Measurements from ENCODE around the gene RBM24.

DNA sequence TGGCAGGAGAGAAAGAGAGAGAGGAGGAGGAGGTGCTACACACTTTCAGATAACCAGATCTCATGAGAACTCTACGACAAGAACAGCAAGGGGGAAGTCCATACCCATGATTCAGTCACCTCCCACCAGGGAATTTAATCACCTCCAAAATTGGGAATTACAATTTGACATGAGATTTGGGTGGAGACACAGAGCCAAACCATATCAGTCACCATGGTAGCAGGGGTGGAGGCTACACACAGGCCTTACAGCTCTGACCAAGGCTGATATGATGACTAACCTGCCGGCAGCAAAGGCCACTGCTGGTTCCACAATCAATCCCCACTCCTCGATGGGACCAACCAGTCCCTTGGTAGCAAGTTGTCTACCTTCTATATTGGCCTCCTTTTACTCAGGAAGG is 13.6 kb upstream of the RBM24 start:
- TF ChIP-seq ZNF174 (tag by site-specific recombination; IDR thresholded peaks at IDR 0.05): no peak
- no peak for TF ChIP-seq TCF7L2 (IDR thresholded peaks at IDR 0.05; ENCODE audit: borderline replicate concordance, low read depth, low read length)
- TF ChIP-seq, protein P1, sequence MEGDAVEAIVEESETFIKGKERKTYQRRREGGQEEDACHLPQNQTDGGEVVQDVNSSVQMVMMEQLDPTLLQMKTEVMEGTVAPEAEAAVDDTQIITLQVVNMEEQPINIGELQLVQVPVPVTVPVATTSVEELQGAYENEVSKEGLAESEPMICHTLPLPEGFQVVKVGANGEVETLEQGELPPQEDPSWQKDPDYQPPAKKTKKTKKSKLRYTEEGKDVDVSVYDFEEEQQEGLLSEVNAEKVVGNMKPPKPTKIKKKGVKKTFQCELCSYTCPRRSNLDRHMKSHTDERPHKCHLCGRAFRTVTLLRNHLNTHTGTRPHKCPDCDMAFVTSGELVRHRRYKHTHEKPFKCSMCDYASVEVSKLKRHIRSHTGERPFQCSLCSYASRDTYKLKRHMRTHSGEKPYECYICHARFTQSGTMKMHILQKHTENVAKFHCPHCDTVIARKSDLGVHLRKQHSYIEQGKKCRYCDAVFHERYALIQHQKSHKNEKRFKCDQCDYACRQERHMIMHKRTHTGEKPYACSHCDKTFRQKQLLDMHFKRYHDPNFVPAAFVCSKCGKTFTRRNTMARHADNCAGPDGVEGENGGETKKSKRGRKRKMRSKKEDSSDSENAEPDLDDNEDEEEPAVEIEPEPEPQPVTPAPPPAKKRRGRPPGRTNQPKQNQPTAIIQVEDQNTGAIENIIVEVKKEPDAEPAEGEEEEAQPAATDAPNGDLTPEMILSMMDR (tag by site-specific recombination; IDR thresholded peaks at IDR 0.05): no peak
- TF ChIP-seq ZFP69B (tag by site-specific recombination; IDR thresholded peaks at IDR 0.05): no peak
- TF ChIP-seq, protein P2, sequence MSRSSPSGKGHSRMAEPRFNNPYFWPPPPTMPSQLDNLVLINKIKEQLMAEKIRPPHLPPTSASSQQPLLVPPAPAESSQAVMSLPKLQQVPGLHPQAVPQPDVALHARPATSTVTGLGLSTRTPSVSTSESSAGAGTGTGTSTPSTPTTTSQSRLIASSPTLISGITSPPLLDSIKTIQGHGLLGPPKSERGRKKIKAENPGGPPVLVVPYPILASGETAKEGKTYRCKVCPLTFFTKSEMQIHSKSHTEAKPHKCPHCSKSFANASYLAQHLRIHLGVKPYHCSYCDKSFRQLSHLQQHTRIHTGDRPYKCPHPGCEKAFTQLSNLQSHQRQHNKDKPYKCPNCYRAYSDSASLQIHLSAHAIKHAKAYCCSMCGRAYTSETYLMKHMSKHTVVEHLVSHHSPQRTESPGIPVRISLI (tag by site-specific recombination; IDR thresholded peaks at IDR 0.05): no peak
- TF ChIP-seq SETDB1 (IDR thresholded peaks at IDR 0.05; ENCODE audit: insufficient read length, low read length): no peak
- no peak for TF ChIP-seq ZNF140 (tag by site-specific recombination; IDR thresholded peaks at IDR 0.05)
- TF ChIP-seq, protein P3, sequence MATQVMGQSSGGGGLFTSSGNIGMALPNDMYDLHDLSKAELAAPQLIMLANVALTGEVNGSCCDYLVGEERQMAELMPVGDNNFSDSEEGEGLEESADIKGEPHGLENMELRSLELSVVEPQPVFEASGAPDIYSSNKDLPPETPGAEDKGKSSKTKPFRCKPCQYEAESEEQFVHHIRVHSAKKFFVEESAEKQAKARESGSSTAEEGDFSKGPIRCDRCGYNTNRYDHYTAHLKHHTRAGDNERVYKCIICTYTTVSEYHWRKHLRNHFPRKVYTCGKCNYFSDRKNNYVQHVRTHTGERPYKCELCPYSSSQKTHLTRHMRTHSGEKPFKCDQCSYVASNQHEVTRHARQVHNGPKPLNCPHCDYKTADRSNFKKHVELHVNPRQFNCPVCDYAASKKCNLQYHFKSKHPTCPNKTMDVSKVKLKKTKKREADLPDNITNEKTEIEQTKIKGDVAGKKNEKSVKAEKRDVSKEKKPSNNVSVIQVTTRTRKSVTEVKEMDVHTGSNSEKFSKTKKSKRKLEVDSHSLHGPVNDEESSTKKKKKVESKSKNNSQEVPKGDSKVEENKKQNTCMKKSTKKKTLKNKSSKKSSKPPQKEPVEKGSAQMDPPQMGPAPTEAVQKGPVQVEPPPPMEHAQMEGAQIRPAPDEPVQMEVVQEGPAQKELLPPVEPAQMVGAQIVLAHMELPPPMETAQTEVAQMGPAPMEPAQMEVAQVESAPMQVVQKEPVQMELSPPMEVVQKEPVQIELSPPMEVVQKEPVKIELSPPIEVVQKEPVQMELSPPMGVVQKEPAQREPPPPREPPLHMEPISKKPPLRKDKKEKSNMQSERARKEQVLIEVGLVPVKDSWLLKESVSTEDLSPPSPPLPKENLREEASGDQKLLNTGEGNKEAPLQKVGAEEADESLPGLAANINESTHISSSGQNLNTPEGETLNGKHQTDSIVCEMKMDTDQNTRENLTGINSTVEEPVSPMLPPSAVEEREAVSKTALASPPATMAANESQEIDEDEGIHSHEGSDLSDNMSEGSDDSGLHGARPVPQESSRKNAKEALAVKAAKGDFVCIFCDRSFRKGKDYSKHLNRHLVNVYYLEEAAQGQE (tag by site-specific recombination; IDR thresholded peaks at IDR 0.05): no peak
- no peak for TF ChIP-seq ZNF175 (tag by site-specific recombination; IDR thresholded peaks at IDR 0.05)
- TF ChIP-seq ZNF324 (tag by site-specific recombination; IDR thresholded peaks at IDR 0.05): no peak

All from HEK293 (cell line).